Activated CD4-positive, alpha-beta T cell treated with anti-CD3 and anti-CD28 coated beads for 36 hours (primary cell): ENCODE data around the gene GDPD5. TPM values are rescaled to one million over a fixed set of nuclear protein-coding genes. Genes with fewer than 3 reads are reported as not detected.

Experiments used
- ATAC-seq: fragments of 200-7000 bp; cut with Tn5 transposase; one replicate; pipeline ENCODE4 v1.10.0; 2021; ENCODE audit warnings: mild to moderate bottlenecking, moderate library complexity
- CTCF ChIA-PET: fragments of 350-600 bp; sonication (Branson Sonifier 250); formaldehyde crosslinking; loops from one replicate; lab custom pipeline; 2021; ENCODE audit warnings: antibody characterized with exemption; lab: Charles Lee
- POLR2A ChIA-PET: fragments of 350-600 bp; sonication (Branson Sonifier 250); formaldehyde crosslinking; loops from one replicate; lab custom pipeline; 2021; ENCODE audit warnings: antibody characterized with exemption, inconsistent platforms; lab: Charles Lee
- DNase-seq: peaks from one replicate; pipeline ENCODE4 v3.0.0-alpha.2; 2020
- H3K27ac Mint-ChIP-seq: one replicate; pipeline ENCODE4 v1.8.0; 2021; ENCODE audit warnings: mixed read lengths
- H3K27me3 Mint-ChIP-seq: one replicate; pipeline ENCODE4 v1.8.0; 2021; ENCODE audit warnings: mixed read lengths
- H3K36me3 Mint-ChIP-seq: one replicate; pipeline ENCODE4 v1.8.0; 2021; ENCODE audit warnings: low read depth, mixed read lengths
- H3K4me1 Mint-ChIP-seq: one replicate; pipeline ENCODE4 v1.8.0; 2021; ENCODE audit warnings: mixed read lengths
- H3K4me3 Mint-ChIP-seq: one replicate; pipeline ENCODE4 v1.8.0; 2021; ENCODE audit warnings: mild to moderate bottlenecking, moderate library complexity, mixed read lengths
- H3K9me3 Mint-ChIP-seq: one replicate; pipeline ENCODE4 v1.8.0; 2021; ENCODE audit warnings: low read depth, mixed read lengths
- intact Hi-C, 2 experiments: fragments of 100-400 bp; cut with DNase I in 1 of 2; cut with micrococcal nuclease in 1 of 2; formaldehyde crosslinking; loops; one replicate each; pipeline versions ENCODE4 v1.14.2 to v1.15.1; 2022 to 2024; cut with DNase I, micrococcal nuclease
- total RNA-seq, 2 experiments: library from RNA; stranded (reverse); gene quantifications; one replicate each; pipeline ENCODE4 v1.2.3, GENCODE V29; 2021

GDPD5 gene
- total RNA-seq, 2 experiments from 2014 or later: 16.8 to 22.0 TPM

DNA sequence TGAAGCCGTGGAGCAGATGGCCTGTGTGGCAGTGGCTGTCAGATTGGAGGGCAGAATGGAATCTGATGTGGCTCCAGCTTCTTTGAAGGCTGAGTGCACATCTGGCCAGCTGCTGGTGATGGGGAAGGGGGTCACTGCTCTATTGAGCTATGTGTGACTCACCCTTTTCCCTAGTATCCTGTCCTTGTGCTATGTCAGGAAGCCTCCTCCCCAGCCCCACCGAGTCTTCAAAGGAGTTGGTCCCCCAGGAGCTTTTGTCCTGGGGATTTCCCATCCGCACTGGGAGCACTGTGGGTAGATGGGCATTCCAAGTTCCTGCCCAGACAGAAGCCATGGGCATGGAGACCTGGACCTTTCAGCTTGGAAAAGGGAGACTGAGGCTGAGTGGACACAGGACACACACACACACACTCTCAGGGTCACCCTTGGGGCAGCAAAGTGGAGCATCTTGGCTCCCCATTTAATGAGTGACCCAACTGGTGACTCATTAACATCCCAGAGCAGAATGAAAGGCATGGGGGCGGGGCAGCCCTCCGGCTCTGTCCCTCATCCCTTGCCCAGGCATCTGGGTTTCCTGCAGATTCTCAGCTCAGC, 39.6 kb upstream of the GDPD5 start:
- ChIA-PET CTCF (interaction anchor here (1.4 kb wide), 1 partner anchor 11 kb away, joined by 3 read pairs; no protein-coding TSS in a partner anchor), POLR2A (no interaction called here)
- Mint-ChIP-seq H3K4me1 (peaks cover 28% of the 10 kb centered on the region), H3K36me3 (peaks cover 19% of the 10 kb centered on the region), H3K9me3 (no peaks in the 10 kb centered on the region), H3K27me3 (no peaks in the 10 kb centered on the region), H3K4me3 (no peak overlapping the region), H3K27ac (peak overlapping the region; percentile 21)
- intact Hi-C loops: no loop called here
- DNase-seq: no peak
- no peak for ATAC-seq

DNA sequence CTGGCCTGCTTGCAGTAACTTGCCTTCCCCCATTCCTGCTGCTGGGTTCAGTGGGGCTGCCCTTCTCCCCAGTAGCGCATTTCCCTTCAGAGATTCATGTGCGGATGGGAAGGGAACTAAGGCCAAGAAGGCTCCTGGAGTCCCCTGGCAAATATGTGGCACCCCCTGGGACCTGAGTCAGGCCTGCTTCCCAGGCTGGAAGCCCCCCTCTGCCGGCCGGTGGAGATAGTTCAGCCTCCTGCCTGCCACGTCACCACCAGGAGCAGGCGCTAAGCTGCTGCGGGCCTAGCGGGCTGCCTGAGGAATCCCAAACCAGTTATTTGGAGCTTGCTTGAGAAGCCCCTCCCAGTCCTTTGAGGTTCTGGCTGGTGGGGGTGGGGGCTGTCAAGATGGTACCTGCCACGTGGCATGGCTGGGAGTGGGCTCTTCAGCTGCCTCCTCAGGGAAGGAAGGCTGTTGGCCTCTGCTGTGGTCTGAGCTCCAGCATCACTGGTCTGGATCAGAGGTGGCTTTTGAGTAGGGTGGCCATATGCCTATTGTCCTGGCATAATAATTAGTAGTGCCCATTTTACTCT, 38.3 kb upstream of the GDPD5 start:
- Mint-ChIP-seq H3K27me3 (no peaks in the 10 kb centered on the region), H3K4me1 (peaks cover 28% of the 10 kb centered on the region), H3K36me3 (peaks cover 15% of the 10 kb centered on the region), H3K27ac (peak overlapping the region; percentile 98), H3K9me3 (no peaks in the 10 kb centered on the region), H3K4me3 (peak overlapping the region; percentile 99)
- ATAC-seq (no peak), DNase-seq (no peak)
- CTCF ChIA-PET: no interaction called here
- POLR2A ChIA-PET: no interaction called here
- intact Hi-C loops: no loop called here

DNA sequence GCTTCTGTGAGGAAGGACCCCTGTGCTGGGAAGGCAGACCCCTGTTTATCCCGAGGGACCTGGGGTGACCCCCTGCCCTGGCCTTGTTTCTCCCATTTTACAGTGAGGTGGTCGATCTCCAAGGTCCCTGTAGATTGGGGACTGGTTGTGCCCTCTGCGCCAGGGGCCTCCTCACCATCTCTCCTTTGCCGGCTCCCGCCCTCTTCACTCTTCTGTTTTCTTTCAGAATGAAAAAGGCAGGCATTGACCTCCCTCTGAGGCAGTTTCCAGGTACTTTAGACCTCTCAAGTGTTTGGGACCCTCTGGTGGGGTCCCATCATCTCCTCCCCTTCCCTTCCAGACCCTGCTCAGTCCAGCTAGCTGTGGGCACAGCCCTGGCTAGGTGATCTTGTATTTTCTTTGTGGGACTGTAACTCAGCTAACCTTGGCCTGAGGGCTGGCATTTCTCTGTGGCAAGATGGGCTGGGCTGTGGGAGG, 37.8 kb upstream of the GDPD5 start:
- ATAC-seq (no peak), DNase-seq (no peak)
- peaks cover 28% of the 10 kb centered on the region for H3K4me1 Mint-ChIP-seq
- no peaks in the 10 kb centered on the region for H3K27me3 Mint-ChIP-seq
- ChIA-PET CTCF (no interaction called here), POLR2A (no interaction called here)
- H3K9me3 Mint-ChIP-seq: no peaks in the 10 kb centered on the region
- intact Hi-C loops: no loop called here
- H3K27ac Mint-ChIP-seq: peak overlapping the region; percentile 98
- peak overlapping the region; percentile 99 for H3K4me3 Mint-ChIP-seq
- H3K36me3 Mint-ChIP-seq: peaks cover 10% of the 10 kb centered on the region

DNA sequence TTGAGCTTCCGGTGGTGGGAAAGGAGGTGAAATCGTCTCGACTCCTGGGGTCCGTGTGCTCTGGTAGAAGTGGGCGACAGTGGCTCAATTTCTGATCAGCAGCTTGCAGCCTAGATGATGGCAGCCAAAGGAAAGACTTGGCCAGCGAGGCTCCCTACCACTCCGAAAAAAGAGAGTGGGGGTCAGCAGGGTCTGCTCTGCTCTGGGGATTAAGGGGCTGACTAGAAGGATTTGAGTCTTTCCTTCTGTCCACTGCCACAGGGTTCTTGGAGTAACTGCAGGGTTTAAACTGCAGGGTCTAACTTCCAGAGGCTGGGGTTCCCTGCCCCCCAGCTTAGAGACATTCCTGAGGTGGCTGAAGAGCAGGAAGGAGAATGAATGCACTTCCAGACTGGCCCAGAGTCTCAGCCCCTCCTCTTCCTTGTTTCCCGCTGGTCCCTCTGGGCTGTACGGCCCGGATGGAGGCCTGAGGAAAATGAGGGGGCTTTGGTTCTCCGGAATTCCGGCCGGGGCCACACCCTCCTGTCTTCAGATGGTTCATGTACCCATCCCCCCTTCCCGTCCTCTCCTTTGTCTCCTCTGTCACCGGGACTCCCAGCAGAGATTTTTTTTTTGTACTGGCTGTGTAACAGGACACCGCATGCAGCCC, 37.2 kb upstream of the GDPD5 start:
- Mint-ChIP-seq H3K27ac (peak overlapping the region; percentile 98), H3K4me3 (peak overlapping the region; percentile 99), H3K4me1 (peaks cover 28% of the 10 kb centered on the region), H3K9me3 (no peaks in the 10 kb centered on the region), H3K27me3 (no peaks in the 10 kb centered on the region), H3K36me3 (peaks cover 6% of the 10 kb centered on the region)
- intact Hi-C loops: loop anchor here (1.0 kb wide), 5 partner anchors 20 to 672 kb away; partner anchors contain the start of genes GDPD5 (in 1 of the 2) and RPS3 (in 1 of the 2)
- DNase-seq (no peak), ATAC-seq (no peak)
- ChIA-PET CTCF (interaction anchor here (0.7 to 1.8 kb wide), 5 partner anchors 12 to 178 kb away, joined by 3 to 7 read pairs (median 4); no protein-coding TSS in a partner anchor), POLR2A (interaction anchor here (0.6 to 1.3 kb wide), 6 partner anchors 9 to 653 kb away, joined by 3 to 5 read pairs (median 4); no protein-coding TSS in a partner anchor)

DNA sequence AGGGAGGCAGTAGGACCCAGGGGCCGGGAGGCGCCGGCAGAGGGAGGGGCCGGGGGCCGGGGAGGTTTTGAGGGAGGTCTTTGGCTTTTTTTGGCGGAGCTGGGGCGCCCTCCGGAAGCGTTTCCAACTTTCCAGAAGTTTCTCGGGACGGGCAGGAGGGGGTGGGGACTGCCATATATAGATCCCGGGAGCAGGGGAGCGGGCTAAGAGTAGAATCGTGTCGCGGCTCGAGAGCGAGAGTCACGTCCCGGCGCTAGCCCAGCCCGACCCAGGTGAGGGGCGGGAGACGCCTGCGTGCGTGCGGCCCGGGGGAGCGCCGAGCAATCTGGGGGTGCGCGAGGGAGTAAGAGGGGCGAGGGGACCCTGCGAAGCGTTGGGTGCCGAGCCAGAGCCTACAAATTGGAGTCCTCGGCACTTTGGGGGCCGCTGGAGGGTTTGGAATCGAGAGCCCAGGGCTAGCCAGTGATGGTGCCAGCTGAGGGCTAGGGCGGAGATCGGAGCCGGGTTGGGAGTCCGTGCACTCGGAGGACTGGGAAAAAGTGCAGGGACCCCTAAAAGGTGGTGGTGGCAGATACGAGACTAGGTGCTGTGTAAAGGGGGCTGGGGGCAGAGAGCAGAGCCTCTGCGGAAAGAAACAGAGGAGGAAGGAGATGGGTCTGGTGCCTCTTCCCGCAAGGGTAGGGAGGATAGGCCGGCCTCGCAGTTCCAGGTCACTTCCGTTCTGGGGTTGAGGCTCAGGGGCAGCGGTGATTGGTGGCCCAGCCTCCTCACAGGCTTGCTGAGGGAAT, 36.5 kb upstream of the GDPD5 start, which contains the start of gene SERPINH1:
Gene SERPINH1, plus strand, starts transcription at position 206 of the 788 bp plus-strand sequence. CDS start 4,097 bp downstream, outside the sequence.
- Mint-ChIP-seq H3K4me3 (peak within 1 kb of the TSS; percentile 99), H3K36me3 (peaks cover 3% of the 10 kb centered on the region), H3K4me1 (peaks cover 28% of the 10 kb centered on the region), H3K27ac (peak within 1 kb of the TSS; percentile 98), H3K27me3 (no peaks in the 10 kb centered on the region), H3K9me3 (no peaks in the 10 kb centered on the region)
- CTCF ChIA-PET: interaction anchor here (0.7 to 1.8 kb wide), 6 partner anchors 13 to 177 kb away, joined by 3 to 7 read pairs (median 4); no protein-coding TSS in a partner anchor
- intact Hi-C loops: loop anchor here (1.0 kb wide), 5 partner anchors 21 to 673 kb away; partner anchors contain the start of genes GDPD5 (in 1 of the 2) and RPS3 (in 1 of the 2)
- POLR2A ChIA-PET: interaction anchor here (0.6 to 1.3 kb wide), 6 partner anchors 8 to 653 kb away, joined by 3 to 5 read pairs (median 4); no protein-coding TSS in a partner anchor
- peak; percentile 93 for ATAC-seq
- peak; percentile 88 for DNase-seq

DNA sequence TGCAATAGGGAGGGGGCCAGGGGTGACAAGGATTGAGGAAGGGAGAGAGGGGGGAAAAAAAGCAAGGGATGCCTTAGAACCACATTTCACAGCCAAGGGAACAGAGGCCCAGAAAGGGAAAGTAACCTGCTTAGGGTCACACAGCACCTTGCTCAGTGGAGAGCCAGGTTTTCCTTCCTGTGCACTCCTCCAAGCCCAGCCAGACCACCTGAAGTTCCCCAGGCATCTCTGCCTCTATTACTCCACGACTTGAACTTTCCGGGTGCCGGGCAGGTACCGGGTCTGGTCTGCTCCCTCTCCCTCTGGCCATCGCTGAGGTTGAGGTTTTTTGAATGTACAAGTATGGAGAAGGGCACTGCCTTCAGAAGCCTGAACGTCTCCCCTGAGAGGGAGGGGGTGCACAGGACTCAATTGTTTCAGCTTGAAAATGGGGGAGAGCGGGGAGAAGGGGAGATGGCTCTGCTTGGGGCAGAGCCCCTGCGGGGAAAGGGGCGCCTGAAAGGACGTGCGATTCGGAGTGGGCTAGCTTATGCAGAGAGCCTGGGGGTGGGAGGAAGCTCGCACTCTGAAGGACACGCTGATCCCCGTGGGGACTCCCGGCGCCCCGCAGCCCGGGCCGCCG, 35.8 kb upstream of the GDPD5 start:
- DNase-seq (no peak), ATAC-seq (peak; percentile 9)
- Mint-ChIP-seq H3K27ac (peak overlapping the region; percentile 98), H3K36me3 (peaks cover 3% of the 10 kb centered on the region), H3K27me3 (no peaks in the 10 kb centered on the region), H3K4me1 (peaks cover 28% of the 10 kb centered on the region), H3K4me3 (peak overlapping the region; percentile 99), H3K9me3 (no peaks in the 10 kb centered on the region)
- ChIA-PET POLR2A (no interaction called here), CTCF (interaction anchor here (0.5 to 1.8 kb wide), 7 partner anchors 11 to 629 kb away, joined by 3 to 7 read pairs (median 3); no protein-coding TSS in a partner anchor)
- intact Hi-C loops: loop anchor here (1.0 kb wide), 5 partner anchors 22 to 674 kb away; partner anchors contain the start of genes GDPD5 (in 1 of the 2) and RPS3 (in 1 of the 2)

DNA sequence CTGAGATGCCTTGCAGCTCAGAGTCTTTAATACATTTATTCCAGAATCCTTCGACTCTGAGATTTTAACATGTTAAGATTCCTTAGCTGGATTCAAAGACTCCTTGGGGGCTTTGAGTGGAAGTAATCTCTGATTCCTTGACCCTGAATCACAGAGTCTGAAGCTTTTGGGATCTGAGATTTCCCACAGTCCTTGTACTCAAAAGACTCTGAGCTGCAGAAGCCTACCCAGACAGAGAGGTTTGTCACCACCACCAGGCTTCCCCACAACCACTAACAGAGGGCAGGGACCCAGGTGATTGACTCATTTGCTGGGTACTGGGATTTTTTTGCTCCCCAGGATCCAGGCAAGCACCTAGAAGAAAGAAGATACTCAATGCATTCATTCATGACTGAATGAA, 34.9 kb upstream of the GDPD5 start:
- intact Hi-C loops: no loop called here
- H3K4me3 Mint-ChIP-seq: peak overlapping the region; percentile 99
- H3K4me1 Mint-ChIP-seq: peaks cover 26% of the 10 kb centered on the region
- no peaks in the 10 kb centered on the region for H3K27me3 Mint-ChIP-seq
- POLR2A ChIA-PET: no interaction called here
- DNase-seq (no peak), ATAC-seq (no peak)
- peak overlapping the region; percentile 55 for H3K27ac Mint-ChIP-seq
- peaks cover 2% of the 10 kb centered on the region for H3K36me3 Mint-ChIP-seq
- H3K9me3 Mint-ChIP-seq: no peaks in the 10 kb centered on the region
- CTCF ChIA-PET: interaction anchor here (0.6 to 1.5 kb wide), 5 partner anchors 10 to 116 kb away, joined by 3 to 6 read pairs (median 4); no protein-coding TSS in a partner anchor

DNA sequence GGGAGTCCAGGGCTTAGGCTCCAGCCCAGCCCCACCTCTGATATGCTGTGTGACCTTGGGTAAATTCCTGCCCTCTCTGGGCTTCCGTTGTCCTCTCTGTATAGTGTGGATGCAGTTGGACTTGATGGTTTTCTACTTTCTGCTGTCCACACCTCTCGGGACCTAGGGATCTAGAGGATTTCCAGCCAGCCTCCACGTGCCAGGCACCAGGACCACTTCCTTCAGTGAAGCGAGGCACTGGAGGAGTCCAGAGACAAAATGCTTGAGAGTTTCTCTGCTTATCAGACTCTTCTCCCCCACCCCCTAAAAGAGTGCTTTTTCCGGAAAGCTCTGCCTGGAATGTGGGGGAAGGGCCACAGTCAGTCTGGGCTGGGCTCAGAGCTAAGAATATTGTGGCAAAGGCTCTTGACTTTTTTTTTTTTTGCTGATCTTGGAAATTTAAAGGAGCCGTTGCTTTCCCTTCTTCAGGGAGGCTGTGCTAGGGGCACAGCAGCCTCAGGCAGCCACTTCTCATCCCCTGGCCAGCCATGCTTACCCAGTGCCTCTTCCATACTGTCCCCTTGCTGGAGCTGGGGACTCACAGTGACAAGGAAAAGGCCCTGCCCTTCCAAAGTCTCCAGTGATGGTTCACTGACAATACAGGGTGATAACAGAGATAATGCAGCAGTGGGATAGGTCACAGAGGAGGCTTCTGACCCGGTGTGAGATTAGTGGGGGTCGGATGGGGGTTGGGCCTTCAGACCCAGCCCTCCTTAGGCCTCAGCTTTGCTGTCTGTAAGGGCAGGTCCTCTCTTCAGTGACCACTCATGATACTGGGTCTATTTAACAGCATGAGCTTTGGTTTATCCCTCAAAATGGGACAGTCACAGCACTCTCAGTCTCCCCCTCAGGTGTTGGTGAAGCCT, 33.5 kb upstream of the GDPD5 start:
- H3K4me1 Mint-ChIP-seq: peaks cover 23% of the 10 kb centered on the region
- no peak overlapping the region for H3K27ac Mint-ChIP-seq
- no peak for DNase-seq
- ATAC-seq: no peak
- H3K27me3 Mint-ChIP-seq: no peaks in the 10 kb centered on the region
- intact Hi-C loops: no loop called here
- POLR2A ChIA-PET: interaction anchor here (0.6 to 0.7 kb wide), 2 partner anchors 25 to 1187 kb away, joined by 3 read pairs; no protein-coding TSS in a partner anchor
- CTCF ChIA-PET: interaction anchor here (0.7 to 1.5 kb wide), 6 partner anchors 16 to 621 kb away, joined by 3 to 6 read pairs (median 4); no protein-coding TSS in a partner anchor
- H3K36me3 Mint-ChIP-seq: no peaks in the 10 kb centered on the region
- no peak overlapping the region for H3K4me3 Mint-ChIP-seq
- H3K9me3 Mint-ChIP-seq: no peaks in the 10 kb centered on the region

DNA sequence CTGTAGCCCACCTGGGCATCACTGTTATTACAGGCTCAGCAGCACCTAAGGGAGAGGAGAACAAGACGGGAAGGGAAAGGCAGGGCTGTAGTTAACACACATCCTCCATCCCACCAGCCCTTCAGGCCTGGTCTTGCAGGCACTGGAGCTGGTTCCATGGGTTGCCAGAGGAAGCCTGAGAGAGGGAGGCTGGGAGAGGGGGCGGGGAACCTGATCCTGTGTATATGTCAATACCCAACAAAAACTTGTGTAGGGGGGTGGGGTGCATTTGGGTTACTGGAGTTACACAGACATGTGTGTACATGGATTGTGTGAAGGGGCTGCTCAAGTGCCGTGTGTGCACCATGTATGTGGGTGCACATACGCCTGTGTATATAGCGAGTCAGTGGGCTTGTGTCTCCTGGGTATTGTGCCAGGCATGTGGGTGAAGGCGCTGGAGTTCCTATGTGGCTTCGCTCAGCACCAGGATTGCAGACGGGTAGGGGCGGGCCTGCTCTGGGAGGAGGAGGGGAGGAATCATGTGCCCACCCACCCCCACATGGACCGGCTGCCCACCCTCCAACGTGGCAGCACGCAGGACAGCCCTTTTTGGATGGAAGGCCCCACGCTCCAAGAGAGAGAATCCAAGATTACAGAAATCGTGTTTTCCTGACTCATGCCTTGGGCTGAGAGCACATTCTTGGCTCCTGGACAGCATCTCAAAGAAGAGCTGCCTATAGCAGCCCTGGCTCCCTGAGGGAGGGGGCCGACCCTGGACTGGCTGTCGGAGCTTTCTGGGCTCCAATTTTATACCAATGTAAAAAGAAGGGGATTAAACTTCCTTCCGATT, 32.1 kb upstream of the GDPD5 start:
- H3K27ac Mint-ChIP-seq: no peak overlapping the region
- no peak for ATAC-seq
- intact Hi-C loops: no loop called here
- POLR2A ChIA-PET: no interaction called here
- H3K27me3 Mint-ChIP-seq: no peaks in the 10 kb centered on the region
- DNase-seq: no peak
- H3K9me3 Mint-ChIP-seq: no peaks in the 10 kb centered on the region
- no peak overlapping the region for H3K4me3 Mint-ChIP-seq
- no peaks in the 10 kb centered on the region for H3K36me3 Mint-ChIP-seq
- H3K4me1 Mint-ChIP-seq: peaks cover 14% of the 10 kb centered on the region
- CTCF ChIA-PET: interaction anchor here (1.1 kb wide), 1 partner anchor 17 kb away, joined by 3 read pairs; no protein-coding TSS in a partner anchor
